HG03103 (cell line): ENCODE data around the gene BANP.
"Not testable (repeated sequence)": the region's sequence is repeated elsewhere in the genome, so short reads cannot be mapped to it uniquely, and the experiment has no call there.

ENCODE experiments used
- ATAC-seq: cut with Tn5 transposase; IDR thresholded peaks from one replicate; pipeline ENCODE4 v1.9.1; 2021; ENCODE audit warnings: low read depth; ENCODE audit not compliant: unreplicated experiment

Gene BANP

GRCh38 chr16:88025828-88026555 is 74.8 kb downstream of the BANP start:
- ATAC-seq = not testable (repeated sequence)

GRCh38 chr16:88026964-88027938 is 76.0 kb downstream of the BANP start:
- ATAC-seq = no peak

- ATAC-seq = not testable (repeated sequence)
These were observed 77.1 kb downstream of the BANP start for GRCh38 chr16:88028177-88028930.

- ATAC-seq = no peak
These were observed 79.3 kb downstream of the BANP start for GRCh38 chr16:88030498-88030897.

- ATAC-seq = not testable (repeated sequence)
These were observed 79.7 kb downstream of the BANP start for GRCh38 chr16:88030961-88031360.

GRCh38 chr16:88033003-88033740 is 81.9 kb downstream of the BANP start:
- ATAC-seq = not testable (repeated sequence)

GRCh38 chr16:88034770-88035169 is 83.5 kb downstream of the BANP start:
- ATAC-seq = no peak

GRCh38 chr16:88035292-88035691 is 84.1 kb downstream of the BANP start:
- ATAC-seq = no peak

GRCh38 chr16:88035884-88036639 is 84.8 kb downstream of the BANP start:
- ATAC-seq = not testable (repeated sequence)

- not testable (repeated sequence) for ATAC-seq
These were observed 85.4 kb downstream of the BANP start for GRCh38 chr16:88036640-88036996.

- ATAC-seq = not testable (repeated sequence)
These were observed 86.1 kb downstream of the BANP start for GRCh38 chr16:88037359-88037758.

- not testable (repeated sequence) for ATAC-seq
These were observed 86.8 kb downstream of the BANP start for GRCh38 chr16:88037876-88038525.

- not testable (repeated sequence) for ATAC-seq
These were observed 87.3 kb downstream of the BANP start for GRCh38 chr16:88038526-88038908.

GRCh38 chr16:88039591-88039990 is 88.4 kb downstream of the BANP start:
- ATAC-seq = no peak

- ATAC-seq = not testable (repeated sequence)
These were observed 89.1 kb downstream of the BANP start for GRCh38 chr16:88040196-88040876.

GRCh38 chr16:88040877-88041244 is 89.6 kb downstream of the BANP start:
- not testable (repeated sequence) for ATAC-seq

GRCh38 chr16:88041506-88041905 is 90.3 kb downstream of the BANP start:
- not testable (repeated sequence) for ATAC-seq

GRCh38 chr16:88041986-88042562 is 90.8 kb downstream of the BANP start:
- not testable (repeated sequence) for ATAC-seq
